GM18861 (cell line): Measurements from ENCODE around the gene PLA2G15.

Experiments
- ATAC-seq: cut with Tn5 transposase; IDR thresholded peaks from one replicate; pipeline ENCODE4 v1.9.1; 2021; ENCODE audit not compliant: unreplicated experiment

Gene PLA2G15

GRCh38 chr16:68232335-68232734 is 12.8 kb upstream of the PLA2G15 start:
- no peak for ATAC-seq

DNA sequence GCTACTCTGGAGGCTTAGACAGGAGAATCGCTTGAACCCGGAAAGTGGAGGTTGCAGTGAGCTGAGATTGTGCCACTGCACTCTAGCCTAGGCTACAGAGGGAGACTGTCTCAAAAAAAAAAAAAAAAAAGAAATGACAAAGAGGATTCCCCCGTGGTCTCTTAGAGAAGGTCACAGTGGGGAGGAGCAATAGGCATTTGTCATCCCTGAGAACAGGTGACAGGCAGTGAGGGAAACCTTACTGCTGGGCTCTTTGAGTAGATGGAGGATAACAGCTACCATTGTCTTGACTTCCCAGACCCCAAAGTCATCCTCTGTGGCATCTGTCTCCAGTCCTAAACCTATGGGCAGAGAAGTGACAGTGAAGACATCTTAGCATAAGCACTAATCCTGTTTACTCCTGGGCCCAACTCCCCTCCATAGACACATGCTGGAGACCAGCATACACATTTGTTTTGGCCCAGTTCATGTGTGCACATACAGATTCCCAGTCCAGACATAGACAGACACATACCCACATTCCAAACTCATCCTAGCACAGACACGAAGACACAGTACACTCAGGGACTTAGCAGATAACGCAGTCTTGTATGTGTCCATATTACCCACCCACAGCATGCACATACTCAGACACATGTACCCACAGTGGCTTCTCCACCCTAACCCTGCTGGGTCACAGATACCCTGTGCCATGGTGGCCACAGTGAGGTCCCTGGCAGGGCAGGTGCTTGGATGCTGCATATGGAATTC is 11.9 kb upstream of the PLA2G15 start:
- no peak for ATAC-seq

- no peak for ATAC-seq
Observed at GRCh38 chr16:68233835-68234187, 11.4 kb upstream of the PLA2G15 start.

- ATAC-seq: no peak
Observed at GRCh38 chr16:68234188-68235107, 10.7 kb upstream of the PLA2G15 start.

- ATAC-seq: no peak
Observed at GRCh38 chr16:68235108-68235886, 9.9 kb upstream of the PLA2G15 start.

DNA sequence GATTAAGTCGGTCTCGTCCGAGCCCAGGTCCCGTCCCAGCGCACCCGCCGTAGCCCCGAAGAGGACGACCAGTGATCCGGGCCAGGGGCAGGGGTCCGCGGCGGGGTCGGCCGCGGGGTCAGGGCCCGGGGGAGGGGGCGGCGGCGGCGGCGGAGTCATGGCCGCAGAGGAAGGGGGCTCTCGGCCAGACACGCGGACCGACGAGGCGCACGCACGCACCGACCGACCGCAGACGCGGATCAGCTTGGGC is 9.4 kb upstream of the PLA2G15 start, which contains the start of gene ESRP2:
TSS of gene ESRP2 (minus strand) at position 241 of the 250 bp plus-strand sequence. CDS start at position 159, 82 bp downstream.
- no peak for ATAC-seq

GRCh38 chr16:68236137-68236825 is 8.9 kb upstream of the PLA2G15 start:
- ATAC-seq: no peak

DNA sequence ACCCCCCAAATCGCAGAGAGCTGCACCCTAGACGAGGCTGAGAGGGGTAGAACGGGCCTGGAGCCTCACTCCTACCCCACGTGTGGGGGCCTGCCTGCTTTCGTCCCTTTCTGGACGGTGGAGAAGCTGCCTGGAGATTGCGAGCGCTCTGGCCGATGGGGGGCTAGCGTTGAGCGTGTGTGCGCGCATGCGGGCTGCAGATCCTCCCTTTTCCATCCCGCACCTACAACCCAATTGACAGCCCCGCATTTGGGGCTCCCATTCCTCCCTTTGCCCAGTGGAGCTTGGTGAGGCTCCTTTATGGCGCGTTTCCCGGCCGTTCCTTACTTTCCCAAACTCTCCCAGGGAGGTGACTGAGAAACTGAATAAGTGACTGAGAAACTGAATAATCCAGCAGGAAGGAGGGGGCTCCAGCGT is 8.3 kb upstream of the PLA2G15 start:
- ATAC-seq: no peak

- peak; percentile 75 for ATAC-seq
Observed at GRCh38 chr16:68237243-68238028, 7.7 kb upstream of the PLA2G15 start.

DNA sequence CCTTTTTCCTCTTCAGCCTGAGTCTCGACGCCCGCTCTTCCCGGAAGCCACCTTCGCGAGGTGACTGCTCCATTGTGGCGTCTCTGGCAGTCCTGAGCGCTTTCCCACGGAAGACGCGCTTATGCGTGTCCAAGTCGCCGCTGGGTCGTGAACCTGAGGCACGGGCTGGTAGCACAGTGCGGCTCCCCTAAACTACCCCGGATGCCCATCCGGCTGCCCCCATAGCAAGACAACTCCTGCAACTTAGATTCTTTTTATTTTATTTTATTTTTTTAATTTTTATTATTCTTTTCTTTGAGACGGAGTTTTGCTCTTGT is 7.2 kb upstream of the PLA2G15 start:
- no peak for ATAC-seq

- ATAC-seq: no peak
Observed at GRCh38 chr16:68242085-68242484, 3.1 kb upstream of the PLA2G15 start.

- no peak for ATAC-seq
Observed at GRCh38 chr16:68242926-68243858, 2.0 kb upstream of the PLA2G15 start.

- no peak for ATAC-seq
Observed at GRCh38 chr16:68244481-68244902, 681 bp upstream of the PLA2G15 start.

GRCh38 chr16:68246121-68246520 is 948 bp downstream of the PLA2G15 start:
- no peak for ATAC-seq

DNA sequence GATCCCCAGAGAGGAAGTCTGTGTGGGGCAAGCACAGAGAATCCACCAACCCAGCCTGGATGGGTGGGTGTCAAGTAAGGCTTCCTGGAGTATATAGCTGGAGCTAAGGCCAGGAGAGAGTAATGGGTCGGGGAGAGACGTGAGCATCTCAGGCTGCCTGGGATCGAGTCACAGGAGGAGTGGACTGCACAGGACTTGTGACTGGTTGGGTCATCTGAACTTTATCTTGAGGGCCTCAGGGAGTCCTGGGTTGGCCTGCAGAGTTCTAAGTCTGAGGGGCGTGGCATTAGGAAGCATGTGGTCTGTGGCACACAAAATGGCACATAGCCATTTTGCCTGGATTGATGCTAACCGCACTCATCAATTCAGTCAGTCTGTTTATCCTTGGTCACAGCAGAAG is 1.5 kb downstream of the PLA2G15 start:
- ATAC-seq: no peak

GRCh38 chr16:68247400-68247799 is 2.2 kb downstream of the PLA2G15 start:
- no peak for ATAC-seq

- no peak for ATAC-seq
Observed at GRCh38 chr16:68247932-68248331, 2.8 kb downstream of the PLA2G15 start.

GRCh38 chr16:68249371-68249770 is 4.2 kb downstream of the PLA2G15 start:
- no peak for ATAC-seq

DNA sequence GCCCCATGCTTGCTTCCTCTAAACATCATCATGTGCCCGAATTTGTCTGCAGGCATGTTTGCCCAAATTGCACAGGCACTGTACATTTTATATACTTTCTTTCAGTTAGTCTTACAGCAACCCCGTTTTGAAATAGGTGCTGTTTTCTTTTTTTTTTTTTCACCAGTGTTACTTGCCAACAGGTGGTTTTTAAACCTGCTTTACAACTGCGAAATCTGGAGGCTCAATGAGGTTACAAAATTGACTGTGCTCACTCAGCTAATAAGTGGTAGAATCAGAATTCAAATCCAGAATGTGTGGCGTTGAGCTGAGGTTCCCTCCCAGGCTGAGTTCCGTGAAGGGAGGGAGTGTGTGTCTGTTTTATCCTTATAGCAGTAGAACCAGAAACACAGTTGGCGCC is 5.8 kb downstream of the PLA2G15 start:
- no peak for ATAC-seq
